Osteocyte (in vitro differentiated cells): ENCODE results near the gene PCDHB8. TPM values are rescaled to one million over a fixed set of nuclear protein-coding genes. Genes with fewer than 3 reads are reported as not detected.
"Not testable (repeated sequence)": the region's sequence is repeated elsewhere in the genome, so short reads cannot be mapped to it uniquely, and the experiment has no call there.

ENCODE experiments used
- DNase-seq: peaks from one replicate; pipeline ENCODE4 v3.0.0; 2021; ENCODE audit warnings: mixed read lengths; ENCODE audit not compliant: unreplicated experiment; ENCODE audit errors: extremely low spot score
- H3K27ac Mint-ChIP-seq: one replicate; pipeline ENCODE4 v1.8.0; 2021; ENCODE audit warnings: mild to moderate bottlenecking, mixed read lengths; ENCODE audit not compliant: unreplicated experiment
- H3K27me3 Mint-ChIP-seq: one replicate; pipeline ENCODE4 v1.8.0; 2021; ENCODE audit warnings: mixed read lengths; ENCODE audit not compliant: unreplicated experiment
- H3K36me3 Mint-ChIP-seq: one replicate; pipeline ENCODE4 v1.8.0; 2021; ENCODE audit warnings: mixed read lengths; ENCODE audit not compliant: unreplicated experiment
- H3K4me1 Mint-ChIP-seq: one replicate; pipeline ENCODE4 v1.8.0; 2021; ENCODE audit warnings: mixed read lengths; ENCODE audit not compliant: unreplicated experiment
- H3K4me3 Mint-ChIP-seq: one replicate; pipeline ENCODE4 v1.8.0; 2021; ENCODE audit warnings: mild to moderate bottlenecking, moderate library complexity, mixed read lengths; ENCODE audit not compliant: unreplicated experiment
- H3K9me3 Mint-ChIP-seq: one replicate; pipeline ENCODE4 v1.8.0; 2021; ENCODE audit warnings: mixed read lengths; ENCODE audit not compliant: unreplicated experiment
- total RNA-seq: library from RNA; stranded (reverse); gene quantifications from 2 replicates; pipeline ENCODE4 v1.2.1, GENCODE V29; 2021
- TF ChIP-seq, protein P1 (sequence below): fragments of 200-600 bp; sonication (generic); IDR thresholded peaks from 2 replicates; pipeline ENCODE4 v1.5.0; 2021; ENCODE audit warnings: antibody characterized with exemption, mild to moderate bottlenecking, moderate library complexity

The PCDHB8 gene
- total RNA-seq, 1 donor from 2014 or later = 0.81 TPM

DNA sequence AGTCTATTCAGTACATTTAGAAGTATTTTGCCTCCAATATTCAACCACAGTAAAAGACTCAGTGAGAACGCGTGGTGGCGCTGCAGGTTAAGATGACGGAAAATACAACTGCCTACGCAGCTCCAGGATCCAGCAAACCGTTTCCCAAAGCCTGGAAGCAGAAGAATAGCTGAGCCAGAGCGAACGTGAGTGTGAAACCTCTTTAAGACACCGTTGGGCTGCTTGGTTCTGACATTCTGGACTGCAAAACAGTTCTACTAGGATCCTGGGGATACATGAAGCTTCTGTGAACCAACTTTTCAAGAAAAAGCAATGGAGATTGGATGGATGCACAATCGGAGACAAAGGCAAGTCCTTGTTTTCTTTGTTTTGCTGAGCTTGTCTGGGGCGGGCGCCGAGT is 4.7 kb downstream of the PCDHB8 start, which contains the start of gene PCDHB16:
PCDHB16 (plus strand) TSS at position 140 of the 400 bp plus-strand sequence; CDS start at position 313, 173 bp downstream.
- Mint-ChIP-seq H3K27ac (peak within 1 kb of the TSS; percentile 87), H3K27me3 (no peaks in the 10 kb centered on the region), H3K4me1 (no peaks in the 10 kb centered on the region), H3K9me3 (peaks cover 45% of the 10 kb centered on the region), H3K4me3 (peak within 1 kb of the TSS; percentile 78), H3K36me3 (peaks cover 22% of the 10 kb centered on the region)
- TF ChIP-seq, protein P1, sequence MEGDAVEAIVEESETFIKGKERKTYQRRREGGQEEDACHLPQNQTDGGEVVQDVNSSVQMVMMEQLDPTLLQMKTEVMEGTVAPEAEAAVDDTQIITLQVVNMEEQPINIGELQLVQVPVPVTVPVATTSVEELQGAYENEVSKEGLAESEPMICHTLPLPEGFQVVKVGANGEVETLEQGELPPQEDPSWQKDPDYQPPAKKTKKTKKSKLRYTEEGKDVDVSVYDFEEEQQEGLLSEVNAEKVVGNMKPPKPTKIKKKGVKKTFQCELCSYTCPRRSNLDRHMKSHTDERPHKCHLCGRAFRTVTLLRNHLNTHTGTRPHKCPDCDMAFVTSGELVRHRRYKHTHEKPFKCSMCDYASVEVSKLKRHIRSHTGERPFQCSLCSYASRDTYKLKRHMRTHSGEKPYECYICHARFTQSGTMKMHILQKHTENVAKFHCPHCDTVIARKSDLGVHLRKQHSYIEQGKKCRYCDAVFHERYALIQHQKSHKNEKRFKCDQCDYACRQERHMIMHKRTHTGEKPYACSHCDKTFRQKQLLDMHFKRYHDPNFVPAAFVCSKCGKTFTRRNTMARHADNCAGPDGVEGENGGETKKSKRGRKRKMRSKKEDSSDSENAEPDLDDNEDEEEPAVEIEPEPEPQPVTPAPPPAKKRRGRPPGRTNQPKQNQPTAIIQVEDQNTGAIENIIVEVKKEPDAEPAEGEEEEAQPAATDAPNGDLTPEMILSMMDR = peak; percentile 48
- DNase-seq = no peak

DNA sequence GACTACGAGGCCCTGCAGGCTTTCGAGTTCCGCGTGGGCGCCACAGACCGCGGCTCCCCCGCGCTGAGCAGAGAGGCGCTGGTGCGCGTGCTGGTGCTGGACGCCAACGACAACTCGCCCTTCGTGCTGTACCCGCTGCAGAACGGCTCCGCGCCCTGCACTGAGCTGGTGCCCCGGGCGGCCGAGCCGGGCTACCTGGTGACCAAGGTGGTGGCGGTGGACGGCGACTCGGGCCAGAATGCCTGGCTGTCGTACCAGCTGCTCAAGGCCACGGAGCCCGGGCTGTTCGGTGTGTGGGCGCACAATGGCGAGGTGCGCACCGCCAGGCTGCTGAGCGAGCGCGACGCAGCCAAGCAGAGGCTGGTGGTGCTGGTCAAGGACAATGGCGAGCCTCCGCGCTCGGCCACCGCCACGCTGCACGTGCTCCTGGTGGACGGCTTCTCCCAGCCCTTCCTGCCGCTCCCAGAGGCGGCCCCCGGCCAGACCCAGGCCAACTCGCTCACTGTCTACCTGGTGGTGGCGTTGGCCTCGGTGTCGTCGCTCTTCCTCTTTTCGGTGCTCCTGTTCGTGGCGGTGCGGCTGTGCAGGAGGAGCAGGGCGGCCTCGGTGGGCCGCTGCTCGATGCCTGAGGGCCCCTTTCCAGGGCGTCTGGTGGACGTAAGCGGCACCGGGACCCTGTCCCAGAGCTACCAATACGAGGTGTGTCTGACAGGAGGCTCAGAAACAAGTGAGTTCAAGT is 6.7 kb downstream of the PCDHB8 start:
- H3K4me1 Mint-ChIP-seq, H3K27me3 Mint-ChIP-seq, H3K27ac Mint-ChIP-seq, H3K4me3 Mint-ChIP-seq, DNase-seq: not testable (repeated sequence)
- Mint-ChIP-seq H3K36me3 (peaks cover 28% of the 10 kb centered on the region), H3K9me3 (peaks cover 55% of the 10 kb centered on the region)

- H3K9me3 Mint-ChIP-seq = peaks cover 51% of the 10 kb centered on the region
- TF ChIP-seq, protein P1 = peak; percentile 28
- H3K36me3 Mint-ChIP-seq = peaks cover 26% of the 10 kb centered on the region
- H3K27me3 Mint-ChIP-seq = no peaks in the 10 kb centered on the region
- H3K4me3 Mint-ChIP-seq = peak within 1 kb of the TSS; percentile 41
- no peaks in the 10 kb centered on the region for H3K4me1 Mint-ChIP-seq
- H3K27ac Mint-ChIP-seq = no peak within 1 kb of the TSS
- no peak for DNase-seq
Measured at GRCh38 chr5:141186897-141187512, 9.4 kb downstream of the PCDHB8 start, which contains the start of gene PCDHB9. TSS of gene PCDHB9 (plus strand) at chr5:141187161. CDS start at chr5:141187319, 158 bp downstream.

- peaks cover 51% of the 10 kb centered on the region for H3K9me3 Mint-ChIP-seq
- peak; percentile 83 for DNase-seq
Measured at GRCh38 chr5:141188682-141189081, 11.1 kb downstream of the PCDHB8 start.

DNA sequence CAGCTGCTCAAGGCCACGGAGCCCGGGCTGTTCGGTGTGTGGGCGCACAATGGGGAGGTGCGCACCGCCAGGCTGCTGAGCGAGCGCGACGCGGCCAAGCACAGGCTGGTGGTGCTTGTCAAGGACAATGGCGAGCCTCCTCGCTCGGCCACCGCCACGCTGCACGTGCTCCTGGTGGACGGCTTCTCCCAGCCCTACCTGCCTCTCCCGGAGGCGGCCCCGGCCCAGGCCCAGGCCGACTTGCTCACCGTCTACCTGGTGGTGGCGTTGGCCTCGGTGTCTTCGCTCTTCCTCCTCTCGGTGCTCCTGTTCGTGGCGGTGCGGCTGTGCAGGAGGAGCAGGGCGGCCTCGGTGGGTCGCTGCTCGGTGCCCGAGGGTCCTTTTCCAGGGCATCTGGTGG is 11.5 kb downstream of the PCDHB8 start:
- DNase-seq, H3K27ac Mint-ChIP-seq, H3K27me3 Mint-ChIP-seq, H3K4me3 Mint-ChIP-seq, H3K4me1 Mint-ChIP-seq: not testable (repeated sequence)
- peaks cover 51% of the 10 kb centered on the region for H3K9me3 Mint-ChIP-seq
- H3K36me3 Mint-ChIP-seq = peaks cover 27% of the 10 kb centered on the region

More at GRCh38 chr5:141188682-141189081, 11.1 kb downstream of the PCDHB8 start:
- H3K27me3 Mint-ChIP-seq, H3K27ac Mint-ChIP-seq, H3K4me1 Mint-ChIP-seq, H3K4me3 Mint-ChIP-seq: not testable (repeated sequence)
- H3K36me3 Mint-ChIP-seq = peaks cover 27% of the 10 kb centered on the region

DNA sequence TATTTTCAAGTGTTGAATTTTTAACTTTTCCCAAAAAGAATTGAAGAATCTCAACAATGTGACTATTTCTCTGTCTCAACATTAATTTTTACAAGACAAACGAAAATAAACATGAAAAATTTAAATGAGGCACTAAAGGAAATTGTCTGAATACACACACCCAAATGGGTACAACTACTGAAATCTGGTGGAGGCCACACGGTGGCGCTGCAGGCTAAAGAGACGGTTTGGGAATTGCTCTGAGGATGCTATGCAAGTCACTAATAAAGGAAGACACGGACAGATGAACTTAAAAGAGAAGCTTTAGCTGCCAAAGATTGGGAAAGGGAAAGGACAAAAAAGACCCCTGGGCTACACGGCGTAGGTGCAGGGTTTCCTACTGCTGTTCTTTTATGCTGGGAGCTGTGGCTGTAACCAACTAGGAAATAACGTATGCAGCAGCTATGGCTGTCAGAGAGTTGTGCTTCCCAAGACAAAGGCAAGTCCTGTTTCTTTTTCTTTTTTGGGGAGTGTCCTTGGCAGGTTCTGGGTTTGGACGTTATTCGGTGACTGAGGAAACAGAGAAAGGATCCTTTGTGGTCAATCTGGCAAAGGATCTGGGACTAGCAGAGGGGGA is 14.6 kb downstream of the PCDHB8 start, which contains the start of gene PCDHB10:
PCDHB10 (plus strand) TSS at position 244 of the 616 bp plus-strand sequence; CDS start at position 444, 200 bp downstream.
- Mint-ChIP-seq H3K27me3 (no peaks in the 10 kb centered on the region), H3K27ac (no peak within 1 kb of the TSS), H3K36me3 (peaks cover 19% of the 10 kb centered on the region), H3K9me3 (peaks cover 46% of the 10 kb centered on the region), H3K4me3 (peak within 1 kb of the TSS; percentile 67), H3K4me1 (no peaks in the 10 kb centered on the region)
- DNase-seq = peak; percentile 84
- TF ChIP-seq, protein P1 = peak; percentile 47

- not testable (repeated sequence) for H3K27ac Mint-ChIP-seq, DNase-seq, H3K4me1 Mint-ChIP-seq, H3K4me3 Mint-ChIP-seq, H3K27me3 Mint-ChIP-seq
- Mint-ChIP-seq H3K9me3 (peaks cover 51% of the 10 kb centered on the region), H3K36me3 (peaks cover 15% of the 10 kb centered on the region)
Measured at GRCh38 chr5:141194332-141194731, 16.7 kb downstream of the PCDHB8 start.
